ENCODE results near the gene LRRC23.
A peak's percentile ranks its signal among the peaks of the same experiment; 100 is the strongest.

LRRC23 gene

DNA sequence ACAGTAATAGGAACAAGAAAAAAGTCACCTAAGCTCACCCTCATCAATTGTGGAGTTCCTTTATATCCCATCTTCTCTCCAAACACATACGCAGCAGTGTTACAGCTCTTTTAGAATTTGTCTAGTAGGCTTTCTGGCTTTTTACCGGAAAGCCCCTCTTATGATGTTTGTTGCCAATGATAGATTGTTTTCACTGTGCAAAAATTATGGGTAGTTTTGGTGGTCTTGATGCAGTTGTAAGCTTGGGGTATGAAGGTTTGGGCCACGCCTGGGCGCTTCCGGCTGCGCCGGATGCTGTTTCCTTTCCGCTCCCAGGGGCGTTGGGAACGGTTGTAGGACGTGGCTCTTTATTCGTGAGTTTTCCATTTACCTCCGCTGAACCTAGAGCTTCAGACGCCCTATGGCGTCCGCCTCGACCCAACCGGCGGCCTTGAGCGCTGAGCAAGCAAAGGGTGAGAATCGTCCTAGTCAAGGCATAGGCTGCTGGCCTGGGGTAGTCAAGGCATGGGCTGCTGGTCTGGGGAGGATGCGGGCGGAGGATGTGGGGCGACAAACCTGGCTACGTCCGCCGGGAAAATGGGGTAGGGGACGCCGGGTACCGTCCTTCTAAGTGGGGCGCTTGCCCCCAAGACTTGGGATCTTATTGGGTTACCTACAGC, 39.2 kb downstream of the LRRC23 start, which contains the start of the genes C12orf57 and RNU7-1:
TSS of gene C12orf57 (plus strand) at position 301 of the 659 bp plus-strand sequence. CDS start at position 401, 100 bp downstream.
TSS of gene RNU7-1 (plus strand) at position 95 of the 659 bp plus-strand sequence.
- peak; percentile 82 to 85 for DNase-seq (ENCODE audit: low read depth in 2 of 2)

DNA sequence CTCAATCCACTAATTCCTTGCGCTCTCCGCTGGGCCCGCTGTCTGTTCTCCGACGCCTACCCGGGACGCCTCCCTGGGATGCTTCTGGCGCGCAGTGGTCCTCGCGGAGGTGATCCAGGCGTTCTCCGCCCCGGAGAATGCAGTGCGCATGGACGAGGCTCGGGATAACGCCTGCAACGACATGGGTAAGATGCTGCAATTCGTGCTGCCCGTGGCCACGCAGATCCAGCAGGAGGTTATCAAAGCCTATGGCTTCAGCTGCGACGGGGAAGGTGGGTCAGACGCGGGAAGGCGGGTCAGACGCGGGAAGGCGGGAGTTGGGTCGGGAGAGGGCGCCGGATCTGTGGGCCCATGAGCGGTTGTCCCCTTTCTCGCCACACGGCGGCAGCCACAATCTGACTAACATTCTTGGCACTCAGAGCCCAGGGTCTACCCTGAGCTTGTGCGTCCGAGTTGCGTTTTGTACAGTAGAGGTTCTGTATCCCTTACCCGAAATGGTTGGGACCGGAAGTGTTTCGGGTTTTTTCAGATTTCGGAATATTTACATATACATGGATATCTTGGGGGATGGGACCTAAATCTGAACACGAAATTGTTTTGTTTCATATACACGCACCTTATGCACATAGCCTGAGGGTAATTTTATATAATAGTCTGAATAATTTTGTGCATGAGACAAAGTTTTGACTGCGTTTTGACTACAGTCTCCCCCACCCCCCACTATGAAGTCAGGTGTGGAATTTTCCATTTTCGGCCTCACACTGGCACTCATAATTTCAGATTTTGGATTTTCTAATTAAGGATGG, 40.0 kb downstream of the LRRC23 start:
- DNase-seq (ENCODE audit: low read depth in 2 of 2), result peak; percentile 80 to 85

DNA sequence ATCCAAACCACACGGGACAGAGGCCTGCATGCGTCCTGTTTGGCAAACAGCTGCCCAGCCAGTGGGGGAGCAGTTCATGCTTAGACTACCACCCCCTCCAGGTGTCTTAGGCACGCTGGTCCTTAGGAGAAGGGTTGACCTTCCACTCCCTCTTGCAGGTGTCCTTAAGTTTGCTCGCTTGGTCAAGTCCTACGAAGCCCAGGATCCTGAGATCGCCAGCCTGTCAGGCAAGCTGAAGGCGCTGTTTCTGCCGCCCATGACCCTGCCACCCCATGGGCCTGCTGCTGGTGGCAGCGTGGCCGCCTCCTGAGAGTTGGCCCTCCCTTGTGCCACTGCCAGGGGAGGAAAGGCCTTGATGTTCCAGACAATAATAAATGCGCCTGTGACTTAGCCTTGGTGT, 41.0 kb downstream of the LRRC23 start:
- DNase-seq (ENCODE audit: low read depth in 2 of 2), result no peak

DNA sequence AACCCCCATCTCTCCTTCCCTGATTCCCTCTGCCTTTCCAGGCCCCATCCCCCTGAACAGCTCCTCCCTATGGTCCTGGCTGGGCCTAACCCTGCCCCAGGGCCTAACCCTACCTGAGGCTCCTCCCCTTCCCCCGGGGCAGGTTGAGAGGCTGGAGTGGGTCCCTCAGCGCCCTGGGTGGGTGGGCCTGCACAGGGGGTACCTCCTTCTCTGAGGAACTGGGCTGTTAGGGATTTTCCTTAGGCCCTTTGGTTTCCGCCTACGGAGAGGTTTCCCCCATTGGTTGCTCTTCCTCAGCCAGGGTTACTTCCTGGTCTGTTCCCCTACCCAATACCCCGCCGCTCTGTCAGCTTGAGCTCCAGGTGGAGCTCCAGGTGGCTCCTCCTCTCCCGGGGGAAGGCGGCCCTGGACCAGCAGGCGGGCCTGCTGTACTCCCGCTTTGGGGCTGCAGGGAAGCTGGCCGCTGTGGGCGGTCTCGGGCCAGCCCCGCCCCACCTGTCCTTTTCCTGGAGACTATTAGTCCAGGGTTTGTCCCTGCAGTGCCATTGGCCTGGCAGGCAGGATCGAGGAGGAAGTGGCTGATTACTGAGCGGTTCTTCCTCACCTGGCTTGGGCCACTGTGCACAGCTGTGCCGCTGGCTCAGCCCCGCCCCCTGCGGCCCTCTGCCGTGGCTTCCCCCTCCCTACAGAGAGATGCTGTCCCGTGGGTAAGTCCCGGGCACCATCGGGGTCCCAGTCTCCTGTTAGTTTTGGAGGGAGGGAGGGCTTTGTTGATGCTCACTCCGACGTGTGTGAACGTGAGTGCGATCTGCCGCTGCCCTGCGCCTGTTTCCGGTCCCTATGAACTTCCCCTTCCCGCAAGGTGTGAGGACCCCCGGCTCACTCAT, 41.7 kb downstream of the LRRC23 start:
- DNase-seq (ENCODE audit: low read depth in 2 of 2), result no peak

DNA sequence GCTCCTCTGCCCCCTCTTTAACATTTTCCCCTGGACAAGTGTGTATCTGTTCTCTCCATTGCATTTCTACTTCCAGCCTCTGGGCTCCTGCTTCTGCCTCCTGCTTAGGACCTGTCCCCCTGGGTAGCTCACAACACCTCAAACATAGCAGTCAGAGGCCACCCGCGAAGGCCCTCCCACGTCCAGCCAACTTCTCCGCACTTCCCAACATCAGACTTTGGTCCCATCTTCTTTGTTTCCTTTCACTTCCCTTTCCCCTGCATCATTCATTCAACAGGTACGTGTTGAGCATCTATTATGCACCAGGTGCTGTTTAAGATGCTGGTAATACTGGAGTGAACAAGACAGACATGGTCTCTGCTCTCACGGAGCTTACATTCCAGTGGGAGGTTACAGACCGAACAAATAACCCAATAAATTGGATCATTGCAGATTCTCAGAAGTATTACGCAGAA, 42.3 kb downstream of the LRRC23 start:
- DNase-seq (ENCODE audit: low read depth in 2 of 2), result no peak

DNA sequence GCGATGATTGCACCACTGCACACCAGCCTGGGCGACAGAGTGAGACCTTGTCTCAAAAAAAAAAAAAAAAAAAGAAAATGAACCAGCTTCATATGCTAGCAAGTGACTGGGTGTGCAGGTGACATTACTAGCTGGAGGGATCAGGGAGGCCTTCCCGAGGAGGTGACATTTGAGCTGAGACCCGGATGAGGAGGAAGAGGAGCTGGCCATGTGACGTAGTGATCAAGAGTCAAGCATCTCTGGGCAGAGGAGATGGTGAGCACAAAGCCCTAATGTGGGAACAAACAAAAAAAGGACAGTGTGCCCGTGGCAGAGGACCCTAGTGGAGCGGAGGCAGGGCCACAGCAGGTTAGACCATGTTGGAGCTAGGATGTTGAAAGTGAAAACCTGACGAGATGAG, 43.0 kb downstream of the LRRC23 start:
- DNase-seq (ENCODE audit: low read depth in 2 of 2), result no peak

DNA sequence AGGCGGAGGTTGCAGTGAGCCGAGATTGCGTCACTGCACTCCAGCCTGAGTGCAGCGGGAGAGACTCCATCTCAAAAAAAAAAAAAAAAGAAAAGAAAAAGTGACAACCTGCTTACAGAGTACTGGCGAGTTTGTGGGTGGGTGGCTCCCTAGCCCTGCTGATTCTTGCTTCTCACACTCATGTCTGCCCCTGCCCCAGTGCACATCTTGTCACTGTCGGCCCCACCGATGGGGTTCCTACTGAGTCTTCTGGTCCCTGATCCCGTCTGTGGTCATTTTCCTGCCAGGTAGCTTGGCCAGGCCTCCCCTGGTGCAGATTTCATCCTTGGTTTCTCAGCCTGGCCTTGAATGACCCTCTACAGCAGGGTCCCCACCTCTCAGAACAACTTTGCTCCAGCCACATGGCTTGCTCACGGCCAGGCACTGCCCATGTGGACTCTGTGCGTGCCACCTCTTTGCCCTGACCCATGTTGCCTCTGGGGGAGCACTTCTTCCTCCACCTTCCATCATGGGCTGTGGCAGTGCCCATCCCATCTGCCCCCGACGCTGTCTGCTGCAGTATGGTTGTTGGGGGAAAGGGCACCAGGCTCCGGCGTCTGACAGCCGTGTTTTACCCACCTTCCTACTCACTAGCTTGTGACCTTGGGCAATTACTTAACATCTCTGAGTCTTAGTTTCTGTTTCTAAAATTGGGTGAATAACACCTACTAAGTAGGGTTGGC, 44.4 kb downstream of the LRRC23 start:
- no peak for DNase-seq (ENCODE audit: low read depth in 2 of 2)

DNA sequence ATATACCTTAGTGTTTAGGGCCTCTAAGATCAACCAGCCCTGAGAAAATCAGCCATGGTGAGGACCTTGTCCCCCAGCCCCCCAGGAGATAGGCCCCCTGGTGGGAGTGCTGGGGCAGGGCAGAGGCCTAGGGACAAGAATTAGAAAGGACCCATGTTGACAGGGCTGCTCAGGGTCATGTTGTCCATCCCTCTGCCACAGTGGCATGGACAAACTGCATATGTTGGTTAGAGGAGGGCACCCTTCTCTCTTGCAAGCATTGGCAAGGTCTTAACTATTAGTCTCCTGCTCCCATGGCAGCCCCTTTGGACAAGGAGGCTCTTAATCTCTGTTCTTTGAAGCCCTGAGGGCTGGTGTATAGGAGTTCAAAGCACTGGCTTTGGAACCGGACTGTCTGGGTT, 45.8 kb downstream of the LRRC23 start:
- DNase-seq (ENCODE audit: low read depth in 2 of 2), result no peak

DNA sequence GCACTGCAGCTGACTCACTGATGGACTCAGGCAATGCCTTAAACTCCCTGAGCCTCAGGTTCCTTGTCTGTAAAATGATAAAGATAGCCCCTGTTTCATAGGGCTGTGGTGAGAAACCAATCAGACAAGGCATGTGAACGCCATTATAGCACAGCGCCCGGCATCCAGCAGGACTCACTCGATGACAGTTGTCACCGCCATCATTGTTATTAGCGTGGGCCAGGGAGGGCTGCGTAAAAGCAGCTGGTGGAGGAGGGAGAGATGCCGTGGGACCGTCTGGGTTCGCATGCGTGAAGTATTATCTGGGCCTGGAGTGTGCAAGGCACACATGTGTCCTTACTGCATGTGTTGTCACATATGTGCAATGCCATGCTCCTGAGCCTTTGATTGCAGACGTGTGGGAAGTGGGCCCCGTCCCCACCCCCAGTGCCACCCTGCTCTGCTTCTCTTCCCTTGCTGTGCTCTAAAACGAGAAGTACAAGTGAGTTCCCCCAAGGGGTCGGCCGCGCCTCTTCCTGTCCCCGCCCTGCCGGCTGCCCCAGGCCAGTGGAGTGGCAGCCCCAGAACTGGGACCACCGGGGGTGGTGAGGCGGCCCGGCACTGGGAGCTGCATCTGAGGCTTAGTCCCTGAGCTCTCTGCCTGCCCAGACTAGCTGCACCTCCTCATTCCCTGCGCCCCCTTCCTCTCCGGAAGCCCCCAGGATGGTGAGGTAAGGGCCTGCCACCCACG, 46.4 kb downstream of the LRRC23 start, which contains the start of gene PTPN6:
TSS of gene PTPN6 (plus strand) at position 546 of the 730 bp plus-strand sequence. CDS start at position 703, 157 bp downstream.
- no peak for DNase-seq (ENCODE audit: low read depth in 2 of 2)

DNA sequence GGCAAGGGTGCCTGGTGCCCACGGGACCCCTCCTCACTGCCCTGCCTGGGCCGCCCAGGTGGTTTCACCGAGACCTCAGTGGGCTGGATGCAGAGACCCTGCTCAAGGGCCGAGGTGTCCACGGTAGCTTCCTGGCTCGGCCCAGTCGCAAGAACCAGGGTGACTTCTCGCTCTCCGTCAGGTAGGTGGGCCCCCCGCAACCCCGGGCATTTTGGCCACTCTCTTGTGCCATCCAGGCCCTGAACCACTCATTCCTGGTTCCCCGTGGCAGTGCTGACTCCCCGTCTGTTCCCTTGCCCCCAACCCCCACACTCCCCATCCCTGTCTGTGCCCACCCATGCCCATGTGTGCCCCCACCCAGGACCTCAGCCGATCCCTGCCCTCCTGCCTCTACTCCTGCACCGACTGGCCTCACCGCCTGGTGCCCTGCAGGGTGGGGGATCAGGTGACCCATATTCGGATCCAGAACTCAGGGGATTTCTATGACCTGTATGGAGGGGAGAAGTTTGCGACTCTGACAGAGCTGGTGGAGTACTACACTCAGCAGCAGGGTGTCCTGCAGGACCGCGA, 47.0 kb downstream of the LRRC23 start:
- no peak for DNase-seq (ENCODE audit: low read depth in 2 of 2)

DNA sequence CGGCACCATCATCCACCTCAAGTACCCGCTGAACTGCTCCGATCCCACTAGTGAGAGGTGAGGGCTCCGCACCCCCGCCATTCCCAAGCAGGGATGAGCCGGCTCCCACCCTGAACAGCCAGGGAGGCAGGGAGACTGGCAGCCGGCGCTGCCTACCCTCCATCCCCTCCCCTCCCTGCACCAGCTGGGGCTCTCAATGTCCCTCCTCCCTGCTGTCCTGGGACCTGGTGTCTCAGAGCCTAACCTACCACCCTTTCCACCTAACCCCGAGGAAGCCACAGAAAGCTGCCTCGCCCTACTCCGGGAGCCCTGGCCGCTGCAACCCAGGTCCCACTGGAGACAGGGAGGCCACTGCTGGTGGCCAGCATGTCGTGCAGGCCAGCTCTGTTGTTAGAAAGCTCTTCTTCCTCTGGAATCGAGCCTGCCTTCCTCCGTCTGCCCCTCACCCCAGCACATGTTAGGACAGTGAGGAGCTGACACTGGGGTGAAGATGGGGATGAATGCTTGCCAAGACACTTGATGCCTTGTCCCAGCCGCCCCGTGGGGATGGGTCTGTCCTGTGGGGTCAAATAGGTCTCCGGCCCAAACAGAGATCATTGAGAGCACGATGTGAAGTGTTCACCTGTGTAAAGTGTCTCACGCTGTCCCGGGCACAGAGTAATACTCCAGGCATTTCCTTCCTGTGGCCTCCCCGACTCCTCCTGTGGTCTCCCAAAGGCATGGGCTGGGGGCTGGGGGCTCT, 47.7 kb downstream of the LRRC23 start:
- no peak for DNase-seq (ENCODE audit: low read depth in 2 of 2)

DNA sequence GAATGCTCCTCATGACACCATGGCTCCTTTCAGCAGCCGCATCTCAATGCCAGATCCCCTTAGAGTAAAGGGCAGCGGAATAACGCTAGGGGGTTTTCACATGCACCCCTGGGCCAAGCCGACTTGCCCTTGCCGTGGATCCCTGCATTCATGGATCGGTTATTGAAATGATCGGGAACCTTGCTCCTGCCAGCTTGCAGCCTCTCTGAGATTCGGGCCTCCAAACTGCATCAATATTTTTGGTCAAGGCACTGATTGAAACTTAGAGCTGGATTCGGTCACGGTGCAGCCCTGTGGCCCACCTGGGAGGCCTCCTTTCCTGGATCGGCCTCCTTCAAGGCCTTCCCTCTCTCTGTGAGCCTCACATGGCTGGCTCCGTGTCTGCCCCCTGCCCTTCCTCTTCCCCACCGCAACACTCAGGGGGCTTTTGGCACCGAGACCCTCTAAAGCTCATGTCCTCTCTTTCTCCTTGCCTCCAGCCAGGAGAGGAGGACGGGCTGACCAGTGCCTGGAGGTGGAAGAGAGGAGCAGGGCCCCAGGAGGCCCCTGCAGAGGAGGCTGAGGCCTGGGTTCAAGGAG, 48.3 kb downstream of the LRRC23 start:
- DNase-seq (ENCODE audit: low read depth in 2 of 2), result no peak

DNA sequence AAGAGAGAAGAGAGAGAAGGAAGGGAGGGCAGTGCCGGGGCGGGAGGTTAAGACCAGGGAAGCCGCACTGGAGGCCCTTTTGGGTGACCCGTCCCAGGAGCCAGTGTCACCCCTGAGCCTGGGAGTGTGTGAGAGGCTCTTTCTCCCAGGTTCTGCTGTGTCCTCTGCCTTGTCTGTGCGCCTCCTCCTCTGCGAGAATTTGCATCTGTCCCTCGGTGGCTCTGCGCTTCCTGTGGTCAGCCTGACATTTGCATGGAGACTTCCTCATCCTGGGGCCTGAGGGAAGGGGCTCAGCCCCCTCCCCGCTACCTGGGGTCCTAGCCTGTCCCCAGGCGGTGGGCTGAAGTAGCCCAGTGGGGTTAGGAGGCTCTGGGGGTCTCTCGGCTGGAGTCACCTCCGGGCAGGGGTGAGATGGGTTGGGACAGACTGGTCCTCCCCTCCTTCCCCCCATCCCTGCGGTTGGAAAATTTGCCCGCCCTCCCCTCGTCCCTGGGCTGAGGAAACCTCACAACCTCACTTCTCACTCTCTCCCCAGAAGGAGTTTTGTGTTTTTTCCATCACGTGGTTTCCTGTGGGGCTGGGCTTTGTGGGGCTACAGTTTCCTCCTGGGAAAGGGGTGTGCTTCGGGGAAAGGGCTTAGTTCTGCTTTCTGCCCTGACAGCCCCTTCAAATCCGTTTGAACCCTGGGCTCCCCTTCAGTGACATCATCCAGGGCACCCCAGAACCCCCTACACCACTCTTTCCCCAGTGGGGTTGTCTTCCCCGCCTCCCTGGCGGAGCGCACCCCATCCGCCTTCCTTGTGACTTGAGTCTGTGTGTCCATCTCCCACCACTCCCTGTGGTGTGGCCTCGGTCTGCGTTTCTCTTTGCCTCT, 49.1 kb downstream of the LRRC23 start:
- DNase-seq (ENCODE audit: low read depth in 2 of 2), result peak; percentile 31 to 37

DNA sequence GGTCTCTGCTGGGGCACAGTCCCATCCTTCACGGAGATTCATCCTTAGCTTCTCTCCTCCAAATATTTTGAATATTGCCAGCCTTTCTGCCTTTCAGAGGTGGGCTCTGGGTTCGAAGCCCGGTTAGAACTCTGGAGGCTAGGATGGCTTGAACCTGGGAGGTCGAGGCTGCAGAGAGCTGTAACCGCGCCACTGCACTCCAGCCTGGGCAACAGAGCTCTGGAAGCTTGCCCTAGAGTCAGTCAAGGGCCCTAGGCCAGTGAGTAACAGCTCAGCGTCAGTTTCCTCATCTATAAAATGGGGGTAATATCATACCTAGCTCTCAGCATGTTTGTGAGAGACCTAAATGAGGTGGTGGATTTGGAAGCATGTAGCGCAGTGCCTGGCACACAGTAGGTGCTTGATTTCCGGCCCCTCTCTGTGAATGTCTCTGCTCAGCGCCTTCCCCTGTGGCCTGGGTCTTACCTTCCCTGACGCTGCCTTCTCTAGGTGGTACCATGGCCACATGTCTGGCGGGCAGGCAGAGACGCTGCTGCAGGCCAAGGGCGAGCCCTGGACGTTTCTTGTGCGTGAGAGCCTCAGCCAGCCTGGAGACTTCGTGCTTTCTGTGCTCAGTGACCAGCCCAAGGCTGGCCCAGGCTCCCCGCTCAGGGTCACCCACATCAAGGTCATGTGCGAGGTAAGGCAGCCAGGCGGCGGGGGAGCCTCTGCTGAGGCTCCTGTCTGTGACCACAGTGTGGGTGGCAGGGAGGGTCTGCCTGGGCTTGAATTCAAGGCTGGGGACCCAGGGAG, 49.9 kb downstream of the LRRC23 start:
- no peak for DNase-seq (ENCODE audit: low read depth in 2 of 2)

DNA sequence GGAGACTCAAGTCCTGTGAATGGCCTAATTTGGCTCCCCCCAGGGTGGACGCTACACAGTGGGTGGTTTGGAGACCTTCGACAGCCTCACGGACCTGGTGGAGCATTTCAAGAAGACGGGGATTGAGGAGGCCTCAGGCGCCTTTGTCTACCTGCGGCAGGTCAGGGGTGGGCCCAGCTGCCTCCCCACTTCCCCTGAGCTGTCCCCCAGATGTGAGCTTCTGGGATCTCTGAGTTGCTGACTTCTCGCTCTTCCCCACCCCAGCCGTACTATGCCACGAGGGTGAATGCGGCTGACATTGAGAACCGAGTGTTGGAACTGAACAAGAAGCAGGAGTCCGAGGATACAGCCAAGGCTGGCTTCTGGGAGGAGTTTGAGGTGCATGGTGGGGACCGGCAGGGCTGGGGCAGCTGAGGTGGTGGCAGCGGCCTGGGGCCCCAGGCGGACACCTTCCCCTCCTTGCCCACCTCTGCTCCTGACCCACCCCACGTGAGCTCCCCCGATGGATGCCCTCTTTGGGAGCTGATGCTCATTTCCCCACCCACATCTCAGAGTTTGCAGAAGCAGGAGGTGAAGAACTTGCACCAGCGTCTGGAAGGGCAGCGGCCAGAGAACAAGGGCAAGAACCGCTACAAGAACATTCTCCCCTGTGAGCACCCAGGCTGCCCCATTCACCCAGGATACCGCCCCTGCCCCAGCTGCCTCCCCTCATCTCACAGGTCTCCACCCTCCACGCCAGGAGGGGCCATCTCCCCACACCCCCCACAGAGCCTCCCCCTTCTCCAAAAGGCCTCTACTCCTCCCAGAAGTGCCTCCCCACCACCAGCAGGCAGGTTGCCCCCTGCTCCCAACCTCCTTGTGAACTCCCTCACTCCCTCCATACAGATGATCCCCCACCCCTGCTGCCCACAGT, 50.7 kb downstream of the LRRC23 start:
- no peak for DNase-seq (ENCODE audit: low read depth in 2 of 2)
